NCI-H2107 (cell line): Measurements from ENCODE around the gene CTAG2.
"Not testable (repeated sequence)": the region's sequence is repeated elsewhere in the genome, so short reads cannot be mapped to it uniquely, and the experiment has no call there.

ENCODE experiments used
- DNase-seq: peaks from one replicate; lab custom pipeline; 2025; lab: John Stamatoyannopoulos, UW

The CTAG2 gene

DNA sequence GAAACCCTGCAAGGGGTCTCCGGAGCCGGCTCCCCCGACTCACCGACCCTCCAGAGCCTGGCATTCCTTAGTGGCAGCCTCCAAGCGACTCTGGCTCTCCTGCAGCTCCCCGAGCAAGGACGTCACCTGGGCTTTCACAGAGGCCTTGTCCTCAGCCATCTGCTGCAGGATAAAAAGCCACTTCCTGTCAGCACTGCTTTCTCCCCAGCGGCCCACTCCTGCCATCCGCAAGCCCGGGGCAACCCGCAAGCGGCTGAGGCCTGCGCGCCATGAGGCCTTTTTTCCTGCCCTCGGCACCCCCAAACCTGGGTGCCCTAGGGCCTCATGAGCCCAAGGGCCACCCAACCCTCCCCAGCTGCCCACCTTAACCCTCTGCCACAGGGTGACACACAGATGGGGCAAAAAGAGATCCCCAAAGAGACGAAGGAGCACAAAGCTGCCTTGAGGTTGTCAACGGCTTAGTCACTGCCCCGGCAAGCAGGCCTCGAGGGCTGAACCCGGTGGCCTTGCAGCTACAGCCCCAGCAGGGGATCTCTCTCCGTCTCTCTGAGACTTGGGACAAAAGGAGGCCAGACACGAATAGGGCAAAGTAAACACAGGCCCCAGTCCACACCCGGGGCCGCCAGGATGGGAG is 7.5 kb downstream of the CTAG2 start:
- not testable (repeated sequence) for DNase-seq

DNA sequence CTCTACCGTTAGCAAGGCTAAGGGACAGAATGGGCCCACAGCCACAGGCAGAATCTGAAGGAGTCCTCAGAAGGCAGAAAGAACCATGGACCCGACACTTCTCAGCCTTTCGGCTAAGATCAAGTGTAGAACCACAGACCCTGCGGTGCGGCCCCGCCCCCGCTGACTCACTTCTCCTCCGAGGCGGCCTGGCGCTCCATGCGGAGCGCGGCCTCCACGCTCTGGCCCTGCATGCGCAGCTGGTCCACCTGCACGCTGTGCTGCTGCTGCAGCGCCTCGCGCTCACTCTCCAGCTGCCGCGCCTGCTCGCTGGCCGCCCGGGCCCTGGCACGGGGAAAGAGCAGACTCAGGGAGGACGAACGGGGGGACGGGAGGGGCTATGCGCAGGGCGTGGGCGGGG is 9.7 kb downstream of the CTAG2 start:
- not testable (repeated sequence) for DNase-seq

DNA sequence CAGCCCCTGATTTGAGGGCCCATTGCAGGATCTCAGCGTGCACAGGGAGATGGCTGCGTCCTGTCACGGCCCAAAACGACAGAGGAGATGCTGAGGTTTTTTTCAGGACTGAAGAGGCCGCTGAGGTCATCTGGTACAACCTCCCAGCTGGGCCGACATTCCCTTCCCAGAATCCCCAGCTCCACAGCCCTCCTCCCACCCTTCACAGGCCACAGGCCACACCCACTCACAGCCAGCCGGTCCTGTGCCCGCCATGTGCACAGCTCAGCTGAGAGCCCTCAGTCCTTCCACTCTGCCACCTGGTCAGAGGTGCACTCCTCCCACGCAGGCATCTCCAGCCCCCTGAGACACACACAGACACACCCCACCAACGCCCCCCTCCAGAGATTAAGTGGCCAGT is 11.6 kb downstream of the CTAG2 start:
- DNase-seq, result not testable (repeated sequence)

DNA sequence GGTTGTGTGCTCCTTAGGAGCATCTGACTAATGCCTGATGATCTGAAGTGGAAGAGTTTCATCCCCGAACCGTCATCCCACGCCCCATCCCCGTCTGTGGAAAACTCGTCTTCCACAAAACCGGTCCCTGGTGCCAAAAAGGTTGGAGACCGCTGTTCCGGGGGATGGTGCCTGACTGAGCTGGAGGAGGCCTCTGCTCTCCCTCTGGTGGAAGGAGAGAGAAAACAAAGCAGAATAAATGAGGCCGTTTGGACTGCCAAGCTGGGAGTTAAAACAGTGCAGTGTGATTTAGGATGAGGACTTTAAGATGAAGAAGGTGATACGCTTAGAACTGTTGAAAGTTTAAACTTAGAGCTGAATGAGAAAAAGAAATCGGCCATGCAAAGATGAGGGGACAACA is 19.7 kb downstream of the CTAG2 start:
- not testable (repeated sequence) for DNase-seq

DNA sequence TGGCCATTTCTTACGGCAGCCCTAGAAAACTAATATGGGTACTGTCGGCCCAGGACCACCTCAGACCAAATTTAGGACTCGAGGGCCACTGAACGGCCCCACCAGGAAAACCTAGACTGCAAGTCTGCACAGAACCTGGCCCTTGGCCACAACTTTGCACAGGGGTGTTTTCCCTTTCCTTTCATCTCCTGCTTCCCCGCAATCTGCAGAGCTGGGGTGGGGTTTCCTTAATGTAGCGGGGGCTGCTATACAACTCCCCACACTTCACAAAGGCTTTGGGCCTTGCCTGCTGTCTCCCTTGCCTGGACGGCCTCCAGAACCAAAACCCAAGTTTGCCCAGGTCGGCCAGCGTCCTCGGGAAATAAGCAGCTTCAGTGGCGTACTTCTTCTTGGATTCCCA is 22.4 kb downstream of the CTAG2 start:
- not testable (repeated sequence) for DNase-seq

DNA sequence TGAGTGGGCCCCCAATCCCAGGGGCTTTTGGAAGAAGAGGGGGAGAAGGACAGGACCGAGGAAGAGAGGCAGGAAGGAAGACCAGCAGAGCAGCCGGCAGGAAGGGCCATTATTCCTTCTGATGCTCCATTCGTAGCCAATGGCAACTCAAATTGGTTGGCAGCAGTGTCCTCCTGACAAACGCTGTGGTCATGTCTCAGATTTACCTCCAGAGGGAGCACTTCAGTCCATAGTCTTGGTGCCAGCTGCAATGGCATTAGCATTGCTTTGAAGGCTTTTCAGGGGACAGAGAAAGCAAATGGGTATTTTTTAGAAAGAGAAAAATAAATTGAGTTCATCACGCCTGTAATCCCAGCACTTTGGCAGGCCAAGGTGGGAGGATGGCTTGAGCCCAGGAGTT is 24.4 kb downstream of the CTAG2 start:
- not testable (repeated sequence) for DNase-seq

DNA sequence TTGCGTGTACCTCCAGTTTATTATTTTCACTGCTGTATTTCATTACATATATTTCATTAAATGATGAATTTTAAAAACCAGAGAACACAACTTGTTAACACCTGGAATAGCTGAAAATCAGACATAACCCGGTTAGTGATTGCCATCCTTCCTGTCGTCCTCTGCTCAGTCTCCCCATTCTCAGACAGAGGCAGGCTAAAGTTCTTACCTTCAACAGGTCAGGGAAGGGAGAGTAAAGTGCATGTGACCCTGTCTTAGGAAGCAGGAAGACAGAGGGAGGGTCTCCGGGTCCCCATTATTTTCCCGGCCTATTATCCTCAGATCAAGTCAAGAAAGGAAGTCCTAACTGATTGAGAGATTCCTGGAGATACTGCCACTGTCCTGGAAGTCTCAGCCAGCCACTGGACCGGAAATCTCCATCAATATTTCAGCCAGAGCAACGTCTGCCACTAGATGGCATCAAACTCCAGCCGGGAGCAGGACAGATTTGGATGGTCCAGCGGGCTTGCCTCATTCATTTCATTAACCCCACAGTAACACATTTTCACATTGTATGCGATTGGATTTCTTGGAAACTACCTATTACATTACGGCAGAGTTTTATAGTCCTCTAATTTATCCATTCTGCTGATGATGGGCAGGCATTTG is 32.5 kb downstream of the CTAG2 start:
- DNase-seq, result not testable (repeated sequence)

DNA sequence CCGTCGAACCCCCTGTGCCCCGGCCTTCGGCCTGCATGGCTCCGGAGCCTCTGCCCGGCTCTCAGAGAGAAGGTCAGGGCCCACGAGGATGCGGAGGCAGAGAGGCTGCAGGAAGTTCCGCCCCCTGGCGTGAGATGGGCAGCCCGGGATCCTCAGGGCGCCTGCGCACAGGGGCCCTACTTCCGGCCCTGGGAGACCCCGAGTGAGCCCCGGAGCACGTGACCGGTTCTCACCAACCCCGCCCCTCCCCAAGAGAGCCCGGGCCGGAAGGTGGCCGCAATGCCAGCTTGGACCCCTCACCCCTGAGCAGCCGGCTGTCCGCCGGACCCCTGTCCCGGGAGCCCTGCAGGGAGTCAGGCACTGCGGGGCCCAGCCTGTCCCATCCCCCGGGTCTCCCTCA is 34.2 kb downstream of the CTAG2 start, which contains the start of gene CTAG1B:
CTAG1B (minus strand) TSS at position 101 of the 400 bp plus-strand sequence; CDS start at position 37, 64 bp downstream.
- not testable (repeated sequence) for DNase-seq

DNA sequence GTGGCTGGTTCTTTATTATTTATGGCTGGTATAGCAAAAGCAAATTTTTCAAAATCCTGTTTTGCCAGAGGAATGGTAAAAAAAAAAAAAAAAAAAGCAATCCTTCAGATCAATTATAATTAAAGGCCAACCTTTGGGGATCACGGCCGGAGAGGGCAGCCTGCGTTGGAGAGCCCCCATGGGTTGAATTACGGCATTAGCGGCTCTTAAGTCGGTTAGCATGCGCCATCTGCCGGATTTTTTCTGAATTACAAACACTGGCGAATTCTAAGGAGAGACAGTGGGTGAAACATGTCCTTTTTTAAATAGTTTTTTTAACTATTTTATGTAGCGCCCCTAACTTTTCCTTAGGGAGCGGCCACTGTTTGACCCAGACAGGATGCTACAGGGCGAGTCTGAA is 39.8 kb downstream of the CTAG2 start:
- not testable (repeated sequence) for DNase-seq

DNA sequence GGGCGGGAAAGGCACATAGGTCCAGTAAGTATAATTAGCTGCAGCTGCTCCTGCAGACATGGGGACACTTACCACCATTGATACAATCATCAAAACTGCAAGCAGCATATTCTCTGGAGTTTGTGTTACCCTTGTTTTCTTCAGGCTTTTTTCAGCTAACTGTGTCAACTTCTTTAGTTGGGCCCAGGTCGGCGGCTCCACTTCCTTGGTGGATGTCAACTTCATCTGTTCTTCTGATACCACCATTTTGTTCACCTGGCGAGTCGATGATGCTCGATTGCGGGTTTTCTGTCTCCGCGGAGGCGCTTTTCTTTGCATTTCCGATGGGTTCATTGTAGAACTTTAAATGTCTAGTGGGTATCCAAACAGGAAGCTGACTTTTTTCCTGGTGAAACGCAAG is 42.2 kb downstream of the CTAG2 start:
- DNase-seq, result not testable (repeated sequence)

DNA sequence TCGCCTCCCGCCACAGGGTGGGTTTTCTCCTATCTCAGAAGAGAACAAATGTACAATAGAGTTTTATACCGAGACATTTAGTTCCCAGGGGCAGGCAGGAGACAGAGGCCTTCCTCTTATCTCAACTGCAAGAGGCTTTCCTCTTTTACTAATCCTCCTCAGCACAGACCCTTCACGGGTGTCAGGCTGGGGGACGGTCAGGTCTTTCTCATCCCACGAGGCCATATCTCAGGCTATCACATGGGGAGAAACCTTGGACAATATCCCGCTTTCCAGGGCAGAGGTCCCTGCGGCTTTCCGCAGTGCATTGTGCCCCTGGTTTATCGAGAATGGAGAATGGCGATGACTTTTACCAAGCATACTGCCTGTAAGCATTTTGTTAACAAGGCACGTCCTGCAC is 44.6 kb downstream of the CTAG2 start:
- not testable (repeated sequence) for DNase-seq

DNA sequence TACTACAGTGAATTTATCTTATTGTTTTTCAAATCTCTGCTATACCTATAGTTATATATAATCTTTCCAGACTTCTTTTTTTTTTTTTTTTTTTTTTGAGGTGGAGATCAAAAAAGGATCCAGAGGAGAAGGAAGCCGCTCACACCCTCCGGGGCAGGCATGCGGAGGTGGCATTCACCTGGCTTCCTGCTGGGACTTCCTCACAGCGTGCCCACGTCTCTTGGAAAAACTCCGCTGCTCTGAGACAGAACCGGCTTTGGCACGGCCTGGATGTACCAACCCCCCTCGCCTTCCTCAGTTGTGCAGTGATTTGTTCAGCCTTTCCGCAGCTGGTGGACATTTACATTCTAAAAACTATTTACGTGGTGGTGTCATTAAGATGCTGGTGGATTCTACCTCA is 45.4 kb downstream of the CTAG2 start:
- DNase-seq, result not testable (repeated sequence)

DNA sequence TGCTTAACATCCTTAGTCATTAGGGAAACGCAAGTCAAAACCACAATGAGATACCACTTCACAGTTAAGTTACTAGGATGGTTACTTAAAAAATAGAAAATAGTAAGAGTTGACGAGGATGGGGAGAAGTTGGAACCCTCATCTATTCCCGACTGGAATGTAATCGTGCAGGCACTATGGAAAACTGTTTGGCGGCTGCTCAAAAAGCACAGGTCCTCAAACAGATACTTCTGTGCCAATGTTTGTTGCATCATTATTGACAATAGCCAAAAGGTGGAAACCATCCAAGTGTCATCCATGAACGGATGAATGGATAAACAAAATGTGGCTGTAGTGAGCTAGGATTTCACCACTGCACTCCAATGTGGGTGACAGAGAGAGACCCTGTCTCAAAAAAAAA is 46.0 kb downstream of the CTAG2 start:
- DNase-seq, result no peak

DNA sequence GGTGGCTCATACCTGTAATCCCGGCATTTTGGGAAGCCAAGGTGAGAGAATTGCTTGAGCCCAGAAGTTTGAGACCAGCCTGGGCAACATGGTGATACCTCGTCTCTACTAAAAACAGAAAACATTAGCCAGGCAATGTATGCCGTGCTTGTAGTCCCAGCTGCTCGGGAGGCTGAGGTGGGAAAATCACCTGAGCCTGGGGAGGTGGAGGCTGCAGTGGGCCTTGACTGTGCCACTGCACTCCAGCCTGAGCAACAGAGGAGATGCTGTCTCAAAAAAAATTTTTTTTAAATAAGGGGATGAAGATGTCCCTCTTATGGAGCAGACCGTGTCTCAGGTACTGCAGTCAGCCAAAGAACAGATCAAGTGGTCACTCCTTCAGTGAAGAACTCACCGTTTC is 47.8 kb downstream of the CTAG2 start:
- DNase-seq, result no peak

DNA sequence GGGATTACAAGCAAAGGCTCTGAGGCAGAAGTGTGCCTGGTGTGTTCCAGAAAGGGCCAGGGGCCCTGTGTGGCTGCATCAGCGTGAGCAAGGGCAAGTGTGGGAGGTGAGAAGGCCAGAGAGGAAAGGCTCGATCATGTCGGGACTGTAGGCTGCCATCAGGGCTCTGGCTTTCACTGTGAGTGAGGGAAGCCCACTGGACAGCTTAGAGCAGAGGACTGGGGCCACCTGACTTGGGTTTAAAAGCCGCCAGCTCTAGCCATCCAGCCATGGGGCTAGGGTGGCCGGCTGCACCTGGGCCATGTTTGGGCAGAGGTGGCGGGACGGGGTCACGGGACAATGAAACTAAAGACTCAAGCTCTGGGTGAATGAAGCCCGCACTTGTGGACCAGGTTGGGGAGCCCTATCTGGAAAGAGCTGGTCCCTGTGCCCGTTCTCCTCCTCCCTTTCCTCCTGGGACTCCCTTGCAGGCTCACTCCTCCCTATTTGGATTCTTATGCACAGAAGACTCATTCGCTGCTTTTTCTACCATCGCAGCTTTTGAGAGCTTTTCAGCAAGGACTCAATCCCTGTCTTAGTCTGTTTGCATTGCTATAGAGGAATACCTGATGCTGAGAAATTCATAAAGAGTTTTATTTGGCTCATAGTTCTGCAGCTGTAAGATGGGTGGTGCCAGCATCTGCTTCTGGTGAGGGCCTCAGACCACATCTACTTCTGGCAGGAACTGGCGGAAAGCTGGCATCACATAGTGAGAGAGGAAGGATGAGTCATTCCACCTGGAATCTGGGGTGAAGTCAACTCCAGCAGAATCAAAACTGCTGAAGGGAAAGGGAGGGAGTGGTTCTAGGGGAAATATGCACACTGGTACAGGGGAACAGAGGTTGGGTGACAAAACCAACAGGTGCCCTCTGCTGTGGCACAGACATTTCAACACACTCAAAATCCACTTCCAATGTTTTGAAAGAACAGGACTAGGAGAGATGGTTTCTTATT is 49.6 kb downstream of the CTAG2 start:
- no peak for DNase-seq

DNA sequence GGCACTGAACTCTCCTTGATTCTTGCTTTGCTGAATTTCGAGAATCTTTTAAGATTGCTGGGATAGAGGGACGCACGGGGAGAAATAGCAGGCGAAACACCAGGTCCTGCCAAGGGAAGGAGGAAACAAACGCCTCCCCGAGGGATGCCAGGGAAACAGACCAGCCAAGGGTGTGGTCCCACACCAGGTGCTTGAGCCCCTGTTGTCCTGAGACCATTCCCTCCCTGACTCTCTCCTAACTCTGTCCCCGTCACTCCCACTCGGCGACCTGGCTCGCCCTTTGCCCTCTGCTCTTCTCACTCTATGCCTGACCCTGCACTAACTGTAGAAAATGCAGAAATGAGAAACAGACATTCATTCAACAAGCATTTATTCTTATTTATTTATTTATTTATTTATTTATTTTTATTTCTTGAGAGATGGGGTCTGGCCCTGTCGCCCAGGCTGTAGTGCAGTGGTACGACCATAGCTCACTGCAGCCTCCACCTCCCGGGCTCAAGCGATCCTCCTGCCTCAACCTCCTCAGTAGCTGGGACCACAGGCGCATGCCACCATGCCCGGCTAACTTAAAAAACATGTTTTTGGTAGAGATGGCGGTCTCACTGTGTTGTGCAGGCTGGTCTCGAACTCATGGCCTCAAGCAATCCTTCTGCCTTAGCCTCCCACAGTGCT is 50.5 kb downstream of the CTAG2 start:
- no peak for DNase-seq

DNA sequence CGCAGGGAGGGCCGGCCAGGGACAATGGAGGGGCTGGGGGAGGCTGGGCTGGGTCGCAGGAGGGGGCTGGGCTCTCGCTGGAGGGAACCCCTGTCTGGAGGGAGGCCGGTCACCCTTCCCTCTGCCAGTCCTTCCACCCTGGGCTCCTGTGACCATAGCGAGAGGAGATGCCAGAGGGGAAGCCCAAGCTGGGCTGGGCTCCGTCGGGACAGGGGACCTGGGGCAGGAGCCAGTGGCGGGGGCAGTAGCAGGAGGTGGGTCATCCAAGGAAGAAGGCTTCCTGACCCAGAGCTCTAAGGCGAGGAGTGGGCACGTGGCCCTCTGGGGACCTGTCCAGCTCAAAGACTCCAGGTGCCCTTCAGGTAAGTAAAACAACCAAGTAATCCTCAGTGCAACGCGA is 51.2 kb downstream of the CTAG2 start:
- DNase-seq, result no peak
